HEK293 (cell line): ENCODE data around the gene SDR42E1.
"Not testable (repeated sequence)": the region's sequence is repeated elsewhere in the genome, so short reads cannot be mapped to it uniquely, and the experiment has no call there.

Source experiments
- CTCF ChIA-PET: fragments of 350-600 bp; formaldehyde crosslinking; extraction: SDS; loops from one replicate; lab custom pipeline; 2021; ENCODE audit warnings: antibody characterized with exemption; lab: Yijun Ruan, JAX
- POLR2A ChIA-PET: fragments of 300-600 bp; formaldehyde crosslinking; extraction: SDS; loops from one replicate; lab custom pipeline; 2020; ENCODE audit warnings: antibody characterized with exemption, inconsistent platforms; lab: Yijun Ruan, JAX
- H3K27ac ChIP-seq: fragments of 200-500 bp; sonication (Bioruptor generic); 2 replicates; pipeline ENCODE4 v1.5.1; 2014; ENCODE audit warnings: low read depth, low read length, control low read depth, inconsistent platforms; ENCODE audit errors: extremely low read depth
- H3K36me3 ChIP-seq, 2 experiments: fragments of 200-500 bp in 1 of 2; sonication (Bioruptor generic) in 1 of 2; 1 replicate in 1 of 2; 2 replicates in 1 of 2; pipeline ENCODE4 v1.5.1; 2014 to 2017; ENCODE audit warnings: inconsistent platforms in 2 of 2, low read length in 2 of 2; ENCODE audit not compliant: control insufficient read depth in 2 of 2, insufficient read depth in 1 of 2
- H3K4me1 ChIP-seq: fragments of 200-500 bp; sonication (Bioruptor generic); 2 replicates; pipeline ENCODE4 v1.5.1; 2014; ENCODE audit warnings: mild to moderate bottlenecking, low read length, inconsistent platforms; ENCODE audit not compliant: control insufficient read depth, insufficient read depth
- H3K4me3 ChIP-seq: 2 replicates; pipeline ENCODE4 v1.5.1; 2011; ENCODE audit warnings: low read depth, mild to moderate bottlenecking, control low read depth, low read length, moderate library complexity
- H3K9me3 ChIP-seq: fragments of 200-500 bp; sonication (Bioruptor generic); 2 replicates; pipeline ENCODE4 v1.5.1; 2014; ENCODE audit warnings: low read depth, low read length, inconsistent platforms; ENCODE audit not compliant: control insufficient read depth, insufficient read depth
- INSM2 ChIP-seq: fragments of 450-650 bp; formaldehyde crosslinking; IDR thresholded peaks from 2 replicates; pipeline ENCODE4 v1.5.1; 2016; ENCODE audit warnings: missing biosample characterization, missing genetic modification characterization
- MYNN ChIP-seq: fragments of 450-650 bp; formaldehyde crosslinking; IDR thresholded peaks from 2 replicates; pipeline ENCODE4 v1.5.1; 2016; ENCODE audit warnings: missing biosample characterization, missing genetic modification characterization, borderline replicate concordance
- PRDM10 ChIP-seq: fragments of 450-650 bp; formaldehyde crosslinking; IDR thresholded peaks from 2 replicates; pipeline ENCODE4 v1.5.1; 2016; ENCODE audit warnings: missing biosample characterization, missing genetic modification characterization
- YY2 ChIP-seq: fragments of 450-650 bp; formaldehyde crosslinking; IDR thresholded peaks from 2 replicates; pipeline ENCODE4 v1.5.1; 2016; ENCODE audit warnings: missing biosample characterization, missing genetic modification characterization
- ZBTB10 ChIP-seq: fragments of 450-650 bp; formaldehyde crosslinking; IDR thresholded peaks from 2 replicates; pipeline ENCODE4 v1.5.1; 2016; ENCODE audit warnings: missing biosample characterization, missing genetic modification characterization
- ZNF132 ChIP-seq: fragments of 450-650 bp; formaldehyde crosslinking; IDR thresholded peaks from 2 replicates; pipeline ENCODE4 v1.5.1; 2017; ENCODE audit warnings: missing biosample characterization, missing genetic modification characterization, borderline replicate concordance
- ZNF157 ChIP-seq: fragments of 450-650 bp; formaldehyde crosslinking; IDR thresholded peaks from 2 replicates; pipeline ENCODE4 v1.5.1; 2016; ENCODE audit warnings: missing biosample characterization, missing genetic modification characterization
- ZNF174 ChIP-seq: fragments of 450-650 bp; formaldehyde crosslinking; IDR thresholded peaks from 2 replicates; pipeline ENCODE4 v1.5.0; 2017; ENCODE audit warnings: missing biosample characterization, mild to moderate bottlenecking, missing genetic modification characterization
- ZNF184 ChIP-seq: fragments of 450-650 bp; IDR thresholded peaks from 2 replicates; pipeline ENCODE4 v1.5.1; 2018; ENCODE audit warnings: missing biosample characterization, mild to moderate bottlenecking, missing genetic modification characterization
- ZNF223 ChIP-seq: fragments of 450-650 bp; formaldehyde crosslinking; IDR thresholded peaks from 2 replicates; pipeline ENCODE4 v1.5.1; 2016; ENCODE audit warnings: missing biosample characterization, missing genetic modification characterization
- ZNF280C ChIP-seq: fragments of 450-650 bp; formaldehyde crosslinking; IDR thresholded peaks from 2 replicates; pipeline ENCODE4 v1.5.1; 2016; ENCODE audit warnings: missing biosample characterization, missing genetic modification characterization
- ZNF341 ChIP-seq: fragments of 450-650 bp; formaldehyde crosslinking; IDR thresholded peaks from 2 replicates; pipeline ENCODE4; 2016; ENCODE audit warnings: low read depth, missing biosample characterization, missing genetic modification characterization
- ZNF423 ChIP-seq: fragments of 450-650 bp; formaldehyde crosslinking; IDR thresholded peaks from 2 replicates; pipeline ENCODE4 v1.5.1; 2016; ENCODE audit warnings: missing biosample characterization, missing genetic modification characterization
- ZNF433 ChIP-seq: fragments of 450-650 bp; formaldehyde crosslinking; IDR thresholded peaks from 2 replicates; pipeline ENCODE4 v1.5.1; 2016; ENCODE audit warnings: missing biosample characterization, missing genetic modification characterization, low read depth
- ZNF48 ChIP-seq: fragments of 450-650 bp; formaldehyde crosslinking; IDR thresholded peaks from 2 replicates; pipeline ENCODE4 v1.5.1; 2016; ENCODE audit warnings: missing biosample characterization, missing genetic modification characterization
- ZNF585B ChIP-seq: fragments of 450-650 bp; formaldehyde crosslinking; IDR thresholded peaks from 2 replicates; pipeline ENCODE4 v1.5.1; 2016; ENCODE audit warnings: missing biosample characterization, missing genetic modification characterization
- ZNF785 ChIP-seq: fragments of 450-650 bp; formaldehyde crosslinking; IDR thresholded peaks from 2 replicates; pipeline ENCODE4 v1.5.1; 2016; ENCODE audit warnings: missing biosample characterization, missing genetic modification characterization

The SDR42E1 gene

GRCh38 chr16:81987121-81987520 lies 24.1 kb downstream of the SDR42E1 start:
- no peaks in the 10 kb centered on the region for H3K4me1 ChIP-seq
- H3K27ac ChIP-seq: no peak overlapping the region
- H3K36me3 ChIP-seq: no peaks in the 10 kb centered on the region
- CTCF ChIA-PET: interaction anchor here (0.6 to 1.1 kb wide), 2 partner anchors 10 to 100 kb away, joined by 3 to 4 read pairs; no protein-coding TSS in a partner anchor
- POLR2A ChIA-PET: no interaction called here
- H3K9me3 ChIP-seq: no peaks in the 10 kb centered on the region
- TF ChIP-seq ZNF48 (tag by site-specific recombination): no peak
- no peak for TF ChIP-seq YY2 (tag by site-specific recombination)
- TF ChIP-seq ZBTB10 (tag by site-specific recombination): no peak
- no peak for TF ChIP-seq ZNF433
- TF ChIP-seq, all 188 proteins: peak for 0
- no peak overlapping the region for H3K4me3 ChIP-seq

GRCh38 chr16:81977335-81977942 lies 33.8 kb downstream of the SDR42E1 start:
- H3K4me1 ChIP-seq, H3K27ac ChIP-seq, H3K9me3 ChIP-seq, POLR2A ChIA-PET, H3K4me3 ChIP-seq, H3K36me3 ChIP-seq: not testable (repeated sequence)
- CTCF ChIA-PET: interaction anchor here (0.9 kb wide), 1 partner anchor 36 kb away, joined by 4 read pairs; no protein-coding TSS in a partner anchor

GRCh38 chr16:81975637-81976036 lies 35.6 kb downstream of the SDR42E1 start:
- CTCF ChIA-PET: no interaction called here
- Histone ChIP-seq H3K27ac (no peak overlapping the region), H3K4me1 (no peaks in the 10 kb centered on the region), H3K9me3 (no peaks in the 10 kb centered on the region), H3K4me3 (no peak overlapping the region), H3K36me3 (no peaks in the 10 kb centered on the region)
- POLR2A ChIA-PET: no interaction called here
- TF ChIP-seq MYNN (tag by site-specific recombination): no peak
- no peak for TF ChIP-seq ZNF132 (tag by site-specific recombination)
- no peak for TF ChIP-seq ZNF223
- no peak for TF ChIP-seq PRDM10 (tag by site-specific recombination)
- no peak for TF ChIP-seq ZNF157 (tag by site-specific recombination)
- TF ChIP-seq INSM2 (tag by site-specific recombination): no peak
- TF ChIP-seq ZNF174: no peak
- no peak for TF ChIP-seq ZNF585B
- TF ChIP-seq ZNF184 (tag by site-specific recombination): no peak
- TF ChIP-seq ZNF280C (tag by site-specific recombination): no peak
- no peak for TF ChIP-seq ZNF423 (tag by site-specific recombination)
- TF ChIP-seq ZNF341: no peak
- no peak for TF ChIP-seq ZNF785
